Right atrium auricular region (tissue), 2 donors: ENCODE data around the gene KRT86. TPM values are rescaled to one million over a fixed set of nuclear protein-coding genes. Genes with fewer than 3 reads are reported as not detected.

ENCODE experiments used
- DNase-seq: peaks from one replicate; pipeline ENCODE4 v3.0.0-alpha.2; 2019; ENCODE audit warnings: low spot score
- H3K27ac ChIP-seq, 2 donors: fragments of 200-600 bp; sonication (generic); 1 replicate in 1 of 2; 2 replicates in 1 of 2; pipeline ENCODE4 v1.5.1; 2016 to 2019
- H3K27me3 ChIP-seq, 2 donors: fragments of 200-600 bp; sonication (generic); one replicate each; pipeline versions ENCODE4 v1.5.1 to v1.6.0; 2017 to 2019
- H3K36me3 ChIP-seq: fragments of 200-600 bp; sonication (generic); one replicate; pipeline ENCODE4 v1.5.1; 2016
- H3K4me1 ChIP-seq, 2 donors: fragments of 200-600 bp; sonication (generic); one replicate each; pipeline versions ENCODE4 v1.5.1 to v1.6.0; 2017 to 2019
- H3K4me3 ChIP-seq, 2 donors: fragments of 200-600 bp; sonication (generic); 1 replicate in 1 of 2; 2 replicates in 1 of 2; pipeline ENCODE4 v1.5.1; 2017 to 2019; ENCODE audit warnings: mild to moderate bottlenecking in 1 of 2, moderate library complexity in 1 of 2
- H3K9me3 ChIP-seq, 2 donors: fragments of 200-600 bp; sonication (generic); one replicate each; pipeline ENCODE4 v1.5.1; 2019
- total RNA-seq, 2 donors: library from RNA; depleted of rRNA; stranded (reverse); fragments of >200 nt; gene quantifications; one replicate each; pipeline ENCODE4 v1.1.0, GENCODE V29; 2016
- TF ChIP-seq, protein P1 (sequence below), 2 donors: fragments of 200-600 bp; sonication (generic); IDR thresholded peaks; one replicate each; pipeline ENCODE4 v1.5.1; 2019; ENCODE audit warnings: antibody characterized with exemption in 2 of 2

Gene KRT86
- total RNA-seq, 2 donors from 2014 or later, result not detected

DNA sequence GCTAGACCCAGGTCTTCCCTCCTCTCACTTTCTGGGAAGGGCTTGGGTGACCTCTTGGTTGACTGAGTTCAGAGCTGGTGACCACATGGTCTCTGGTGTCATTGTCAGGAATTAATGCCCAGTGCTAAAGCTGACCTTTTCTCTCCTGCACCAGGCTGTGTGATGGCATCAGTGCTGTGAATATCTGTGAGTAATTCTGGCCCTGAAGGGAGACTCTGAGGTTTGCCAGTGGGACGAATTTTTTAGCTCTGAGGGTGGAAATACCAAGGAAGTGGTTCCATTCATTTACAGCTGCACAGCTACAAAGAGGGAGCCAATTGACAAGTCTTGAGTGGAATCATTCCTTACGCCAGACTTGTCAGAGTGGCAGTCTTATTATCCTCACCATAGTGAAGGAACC lies 6.2 kb upstream of the KRT86 start:
- H3K36me3 ChIP-seq, result no peaks in the 10 kb centered on the region
- no peak overlapping the region for H3K4me3 ChIP-seq
- H3K27me3 ChIP-seq, result no peaks in the 10 kb centered on the region
- no peaks in the 10 kb centered on the region for H3K9me3 ChIP-seq
- no peak for DNase-seq
- TF ChIP-seq, protein P1, sequence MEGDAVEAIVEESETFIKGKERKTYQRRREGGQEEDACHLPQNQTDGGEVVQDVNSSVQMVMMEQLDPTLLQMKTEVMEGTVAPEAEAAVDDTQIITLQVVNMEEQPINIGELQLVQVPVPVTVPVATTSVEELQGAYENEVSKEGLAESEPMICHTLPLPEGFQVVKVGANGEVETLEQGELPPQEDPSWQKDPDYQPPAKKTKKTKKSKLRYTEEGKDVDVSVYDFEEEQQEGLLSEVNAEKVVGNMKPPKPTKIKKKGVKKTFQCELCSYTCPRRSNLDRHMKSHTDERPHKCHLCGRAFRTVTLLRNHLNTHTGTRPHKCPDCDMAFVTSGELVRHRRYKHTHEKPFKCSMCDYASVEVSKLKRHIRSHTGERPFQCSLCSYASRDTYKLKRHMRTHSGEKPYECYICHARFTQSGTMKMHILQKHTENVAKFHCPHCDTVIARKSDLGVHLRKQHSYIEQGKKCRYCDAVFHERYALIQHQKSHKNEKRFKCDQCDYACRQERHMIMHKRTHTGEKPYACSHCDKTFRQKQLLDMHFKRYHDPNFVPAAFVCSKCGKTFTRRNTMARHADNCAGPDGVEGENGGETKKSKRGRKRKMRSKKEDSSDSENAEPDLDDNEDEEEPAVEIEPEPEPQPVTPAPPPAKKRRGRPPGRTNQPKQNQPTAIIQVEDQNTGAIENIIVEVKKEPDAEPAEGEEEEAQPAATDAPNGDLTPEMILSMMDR (IDR thresholded peaks at IDR 0.05), result no peak
- H3K4me1 ChIP-seq, result no peaks in the 10 kb centered on the region
- H3K27ac ChIP-seq, result no peak overlapping the region

DNA sequence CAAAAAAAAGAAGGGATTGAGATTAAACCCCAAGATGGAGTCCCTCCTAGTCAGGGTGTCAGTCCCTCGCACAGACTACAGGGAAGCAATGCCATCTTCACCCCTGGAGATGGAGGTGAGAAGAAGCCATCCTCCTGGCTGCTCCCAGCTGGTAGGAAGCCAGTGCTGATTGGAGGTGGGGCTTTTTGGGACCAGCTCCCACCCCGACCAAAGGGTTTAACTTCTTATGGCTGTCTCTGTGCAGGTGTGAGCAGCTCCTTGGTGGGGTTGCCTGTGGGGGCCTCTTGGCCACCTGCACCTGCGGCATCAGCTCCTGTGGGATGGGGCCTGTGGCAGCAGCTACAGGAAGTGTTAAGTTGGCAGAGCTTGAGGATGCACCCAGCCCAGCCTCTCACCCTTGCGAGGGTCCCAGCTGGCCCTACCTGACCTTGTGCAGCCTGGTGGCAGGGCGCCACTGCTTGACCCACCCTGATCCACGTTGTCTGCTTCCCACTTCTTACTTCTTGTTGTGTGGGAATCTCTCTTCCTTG lies 3.8 kb upstream of the KRT86 start:
- Histone ChIP-seq H3K27ac (no peak overlapping the region), H3K36me3 (no peaks in the 10 kb centered on the region), H3K27me3 (no peaks in the 10 kb centered on the region), H3K4me1 (no peaks in the 10 kb centered on the region), H3K9me3 (no peaks in the 10 kb centered on the region), H3K4me3 (no peak overlapping the region)
- TF ChIP-seq, protein P1 (IDR thresholded peaks at IDR 0.05), result no peak
- DNase-seq, result no peak

DNA sequence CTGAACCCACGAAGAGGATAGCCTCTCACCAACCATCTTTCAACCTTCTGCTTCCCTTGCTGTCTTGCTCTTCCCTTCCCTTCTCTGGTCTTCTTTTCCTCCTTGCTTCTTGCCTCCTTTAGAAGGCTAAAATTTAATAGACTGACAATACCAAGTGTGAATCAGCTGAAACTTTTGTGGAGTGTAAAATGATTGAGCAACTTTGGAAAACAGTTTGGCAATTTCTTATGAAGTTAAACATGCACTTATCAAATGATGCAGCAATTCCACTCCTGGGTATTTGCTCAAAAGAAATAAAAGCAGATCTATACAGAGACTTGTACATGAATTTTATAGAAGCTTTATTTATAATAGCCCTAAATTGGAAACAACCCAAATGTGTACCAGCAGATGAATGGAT lies 3.3 kb upstream of the KRT86 start:
- H3K9me3 ChIP-seq, result no peaks in the 10 kb centered on the region
- H3K4me1 ChIP-seq, result no peaks in the 10 kb centered on the region
- no peak overlapping the region for H3K4me3 ChIP-seq
- H3K36me3 ChIP-seq, result no peaks in the 10 kb centered on the region
- TF ChIP-seq, protein P1 (IDR thresholded peaks at IDR 0.05), result no peak
- no peak for DNase-seq
- H3K27ac ChIP-seq, result no peak overlapping the region
- no peaks in the 10 kb centered on the region for H3K27me3 ChIP-seq

DNA sequence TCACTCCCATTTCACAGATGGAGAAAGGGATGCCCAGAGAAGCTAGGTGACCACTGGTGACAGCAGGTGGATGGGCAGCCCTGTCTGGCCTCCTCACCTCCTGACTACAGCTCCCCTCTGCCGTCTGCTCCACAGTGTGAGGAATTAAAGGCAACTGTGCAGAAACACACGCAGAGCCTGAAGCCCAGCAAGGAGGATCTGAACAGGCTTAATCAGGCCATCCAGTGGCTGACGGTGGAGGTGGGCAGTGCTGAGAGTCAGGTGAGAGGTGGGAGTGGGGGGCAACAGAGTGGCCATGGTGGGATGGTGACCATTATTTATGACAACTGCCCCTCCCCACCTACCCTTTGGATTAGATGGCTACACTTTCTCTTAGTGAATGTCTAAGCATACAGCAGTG lies 1.2 kb downstream of the KRT86 start:
- no peak for DNase-seq
- Histone ChIP-seq H3K27ac (no peak overlapping the region), H3K4me3 (no peak overlapping the region), H3K9me3 (no peaks in the 10 kb centered on the region), H3K36me3 (no peaks in the 10 kb centered on the region), H3K27me3 (no peaks in the 10 kb centered on the region), H3K4me1 (peaks cover 0 to 18% of the 10 kb centered on the region in 2 donors)
- TF ChIP-seq, protein P1 (IDR thresholded peaks at IDR 0.05), result no peak

DNA sequence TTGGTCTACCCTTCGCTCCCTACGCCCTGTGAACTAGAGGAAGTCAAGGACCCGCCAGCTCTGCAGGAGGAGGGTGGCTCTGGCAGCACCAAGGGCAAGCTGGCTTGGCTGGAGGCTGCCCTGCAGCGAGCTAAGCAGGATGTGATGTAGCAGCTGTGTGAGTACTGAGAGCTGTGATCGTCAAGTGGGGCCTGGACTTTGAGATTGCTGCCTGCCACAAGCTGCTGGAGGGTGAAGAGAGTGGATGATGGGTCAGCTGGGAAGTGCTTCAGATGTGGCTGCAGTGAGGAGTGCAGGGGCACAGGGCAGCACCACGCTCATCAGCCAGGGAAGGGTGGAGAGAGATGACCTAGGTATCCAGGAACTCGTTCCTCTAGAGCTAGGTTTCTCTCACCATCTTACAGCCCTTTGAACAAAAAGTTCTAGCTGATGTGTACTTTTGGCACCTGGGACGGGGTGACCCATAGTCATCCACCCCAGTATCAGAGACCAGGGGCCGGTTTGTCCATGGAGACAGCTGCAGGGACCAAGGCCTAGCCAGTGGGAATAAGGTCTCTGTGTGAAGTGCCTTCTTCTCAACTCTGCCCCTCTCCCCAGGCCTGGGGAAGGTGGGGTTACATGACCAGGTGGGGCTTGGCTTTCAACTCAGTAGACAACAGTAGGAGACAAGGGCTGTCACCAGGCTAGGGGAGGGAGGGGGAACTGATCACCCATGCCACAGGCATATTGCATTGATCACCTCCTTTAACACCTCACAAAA lies 3.2 kb downstream of the KRT86 start:
- H3K27me3 ChIP-seq, result no peaks in the 10 kb centered on the region
- H3K36me3 ChIP-seq, result no peaks in the 10 kb centered on the region
- DNase-seq, result no peak
- H3K27ac ChIP-seq, result no peak overlapping the region
- TF ChIP-seq, protein P1 (IDR thresholded peaks at IDR 0.05), result no peak
- peaks cover 0 to 26% of the 10 kb centered on the region in 2 donors for H3K4me1 ChIP-seq
- H3K4me3 ChIP-seq, result no peak overlapping the region
- H3K9me3 ChIP-seq, result no peaks in the 10 kb centered on the region
